Thyroid gland (tissue), 4 donors: ENCODE results near the gene ZNF766.

Experiments used
- CTCF ChIP-seq, 6 experiments: fragments of 200-600 bp in 3 of 6; fragments of 450-650 bp in 3 of 6; sonication (generic) in 3 of 6; IDR thresholded peaks; one replicate each; pipeline ENCODE4 v1.5.1; 2016 to 2019; ENCODE audit warnings: antibody characterized with exemption in 6 of 6, mild to moderate bottlenecking in 2 of 6, inconsistent platforms in 1 of 6, moderate library complexity in 1 of 6
- POLR2A ChIP-seq, 2 donors: fragments of 450-650 bp; IDR thresholded peaks; one replicate each; pipeline ENCODE4 v1.6.1; 2017; ENCODE audit warnings: antibody characterized with exemption in 2 of 2, mild to moderate bottlenecking in 2 of 2, moderate library complexity in 1 of 2

- no peak for TF ChIP-seq CTCF (IDR thresholded peaks at IDR 0.05)
- TF ChIP-seq POLR2A (IDR thresholded peaks at IDR 0.05), result no peak
These were observed 16.9 kb downstream of the ZNF766 start for GRCh38 chr19:52286256-52286655.
